Kidney epithelial cell (primary cell): Measurements from ENCODE around the gene CNOT6. TPM values are rescaled to one million over a fixed set of nuclear protein-coding genes. Genes with fewer than 3 reads are reported as not detected.
"Not testable (repeated sequence)": the region's sequence is repeated elsewhere in the genome, so short reads cannot be mapped to it uniquely, and the experiment has no call there.

Experiments
- DNase-seq: peaks from one replicate; pipeline ENCODE4 v3.0.0-alpha.2; 2010; ENCODE audit warnings: low read depth
- H3K27me3 ChIP-seq: 2 replicates; pipeline ENCODE4 v1.6.0; 2011; ENCODE audit warnings: low read length; ENCODE audit not compliant: control insufficient read depth, insufficient read depth
- H3K36me3 ChIP-seq: 2 replicates; pipeline ENCODE4 v1.5.1; 2011; ENCODE audit warnings: low read length; ENCODE audit not compliant: control insufficient read depth, insufficient read depth
- H3K4me3 ChIP-seq: 2 replicates; pipeline ENCODE4 v1.5.1; 2011; ENCODE audit warnings: low read depth, mild to moderate bottlenecking, control low read depth, low read length
- CTCF ChIP-seq: IDR thresholded peaks from 2 replicates; pipeline ENCODE4 v1.5.1; 2011; ENCODE audit warnings: mild to moderate bottlenecking, moderate library complexity, low read length, control low read depth, inconsistent platforms; ENCODE audit not compliant: insufficient read depth, poor library complexity, severe bottlenecking
- total RNA-seq: library from RNA; depleted of rRNA; stranded (reverse); fragments of >200 nt; gene quantifications from 2 replicates; pipeline ENCODE4 v1.2.3, GENCODE V29; 2015

Gene CNOT6
- total RNA-seq, 1 donor from 2014 or later = 31.1 TPM

DNA sequence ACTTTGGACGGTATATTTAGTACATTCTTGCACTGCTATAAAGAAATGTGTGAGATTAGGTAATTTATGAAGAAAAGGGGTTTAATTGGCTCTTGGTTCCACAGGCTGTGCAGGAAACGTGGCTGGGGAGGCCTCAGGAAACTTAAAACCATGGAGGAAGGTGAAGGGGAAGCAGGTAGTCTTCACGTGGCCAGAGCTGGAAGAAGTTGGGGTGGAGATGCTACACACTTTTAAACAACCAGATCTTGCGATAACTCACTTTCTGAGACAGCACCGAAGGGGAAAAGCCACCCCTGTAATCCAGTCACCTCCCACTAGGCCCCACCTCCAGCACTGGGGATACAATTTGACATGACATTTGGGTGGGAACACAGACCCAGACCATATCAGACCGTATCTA lies 13.5 kb downstream of the CNOT6 start:
- H3K27me3 ChIP-seq = no peaks in the 10 kb centered on the region
- TF ChIP-seq CTCF = no peak
- no peak for DNase-seq

DNA sequence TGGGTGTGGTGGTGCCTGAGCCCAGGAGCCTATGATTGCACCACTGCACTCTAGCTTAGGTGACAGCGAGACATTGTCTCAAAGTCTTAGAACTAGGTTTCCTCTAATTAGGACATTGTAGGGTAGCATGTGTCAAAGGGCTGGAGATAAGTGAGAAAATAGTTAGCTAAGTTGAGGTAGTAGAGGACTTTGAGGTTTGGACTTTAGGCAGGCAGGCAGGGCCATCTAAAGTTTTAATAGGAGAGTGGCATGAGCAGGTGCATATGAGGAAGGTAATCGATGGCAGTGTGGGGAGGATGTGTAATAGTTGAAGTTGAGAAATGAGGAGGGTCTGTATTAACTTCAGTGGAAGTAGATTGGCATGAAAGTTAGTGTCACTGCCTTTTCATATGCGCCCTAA lies 21.1 kb downstream of the CNOT6 start:
- no peaks in the 10 kb centered on the region for H3K36me3 ChIP-seq
- no peaks in the 10 kb centered on the region for H3K27me3 ChIP-seq
- TF ChIP-seq CTCF = no peak
- H3K4me3 ChIP-seq = no peak overlapping the region
- no peak for DNase-seq

More for the DNA sequence above, 13.5 kb downstream of the CNOT6 start:
- Histone ChIP-seq H3K36me3 (no peaks in the 10 kb centered on the region), H3K4me3 (no peak overlapping the region)

DNA sequence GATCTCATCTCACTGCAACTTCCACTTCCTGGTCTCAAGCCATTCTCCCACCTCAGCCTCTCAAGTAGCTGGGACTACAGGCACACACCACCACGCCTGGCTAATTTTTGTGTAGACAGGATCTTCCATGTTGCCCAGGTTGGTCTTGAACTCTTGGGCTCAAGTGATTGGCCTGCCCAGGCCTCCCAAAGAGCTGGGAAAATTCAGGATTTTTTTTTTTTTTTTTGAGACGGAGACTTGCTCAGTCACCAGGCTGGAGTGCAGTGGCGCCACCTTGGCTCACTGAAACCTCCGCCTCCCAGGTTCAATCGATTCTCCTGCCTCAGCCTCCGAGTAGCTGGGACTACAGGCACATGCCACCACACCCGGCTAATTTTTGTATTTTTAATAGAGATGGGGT lies 21.8 kb downstream of the CNOT6 start:
- H3K4me3 ChIP-seq, DNase-seq, H3K36me3 ChIP-seq, H3K27me3 ChIP-seq: not testable (repeated sequence)

GRCh38 chr5:180516440-180516839 lies 22.3 kb downstream of the CNOT6 start:
- Histone ChIP-seq H3K36me3 (no peaks in the 10 kb centered on the region), H3K4me3 (no peak overlapping the region), H3K27me3 (no peaks in the 10 kb centered on the region)
- no peak for TF ChIP-seq CTCF
- no peak for DNase-seq

DNA sequence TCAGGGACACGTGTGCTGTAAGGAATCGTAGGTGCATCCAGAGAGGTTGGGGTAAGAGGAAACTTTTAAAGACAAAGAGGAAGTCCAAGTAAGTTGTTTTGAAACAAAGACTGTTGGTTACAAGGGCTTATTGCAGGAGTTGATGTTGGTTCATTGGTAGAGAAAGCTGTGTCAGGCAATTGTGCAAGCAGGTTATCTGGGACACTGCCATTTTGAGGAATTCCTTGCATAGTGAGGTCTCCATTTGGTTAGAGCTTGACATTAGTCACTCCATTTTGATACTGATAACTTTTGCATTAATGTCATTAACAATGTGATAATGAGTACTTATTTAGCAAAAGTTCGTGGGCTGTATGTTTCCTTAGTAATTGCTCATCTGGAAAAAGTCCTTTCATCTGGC lies 24.9 kb downstream of the CNOT6 start:
- H3K36me3 ChIP-seq = no peaks in the 10 kb centered on the region
- no peak for TF ChIP-seq CTCF
- no peaks in the 10 kb centered on the region for H3K27me3 ChIP-seq
- no peak overlapping the region for H3K4me3 ChIP-seq
- DNase-seq = no peak

GRCh38 chr5:180521101-180521500 lies 26.9 kb downstream of the CNOT6 start:
- TF ChIP-seq CTCF = no peak
- no peaks in the 10 kb centered on the region for H3K36me3 ChIP-seq
- H3K27me3 ChIP-seq = no peaks in the 10 kb centered on the region
- DNase-seq = peak; percentile 10
- no peak overlapping the region for H3K4me3 ChIP-seq
